Breast epithelium (tissue), 3 donors: ENCODE data around the gene ANKRD30B.
"Not testable (repeated sequence)": the region's sequence is repeated elsewhere in the genome, so short reads cannot be mapped to it uniquely, and the experiment has no call there.

ENCODE experiments used
- POLR2AphosphoS5 ChIP-seq, 3 donors: sonication (generic); formaldehyde crosslinking; IDR thresholded peaks; one replicate each; pipeline ENCODE4 v1.6.1; 2017; ENCODE audit warnings: antibody characterized with exemption in 3 of 3
- TF ChIP-seq, protein P1 (sequence below), 3 donors: fragments of 450-650 bp; IDR thresholded peaks; one replicate each; pipeline ENCODE4 v1.5.1; 2016 to 2017; ENCODE audit warnings: antibody characterized with exemption in 3 of 3, mild to moderate bottlenecking in 3 of 3, moderate library complexity in 3 of 3

DNA sequence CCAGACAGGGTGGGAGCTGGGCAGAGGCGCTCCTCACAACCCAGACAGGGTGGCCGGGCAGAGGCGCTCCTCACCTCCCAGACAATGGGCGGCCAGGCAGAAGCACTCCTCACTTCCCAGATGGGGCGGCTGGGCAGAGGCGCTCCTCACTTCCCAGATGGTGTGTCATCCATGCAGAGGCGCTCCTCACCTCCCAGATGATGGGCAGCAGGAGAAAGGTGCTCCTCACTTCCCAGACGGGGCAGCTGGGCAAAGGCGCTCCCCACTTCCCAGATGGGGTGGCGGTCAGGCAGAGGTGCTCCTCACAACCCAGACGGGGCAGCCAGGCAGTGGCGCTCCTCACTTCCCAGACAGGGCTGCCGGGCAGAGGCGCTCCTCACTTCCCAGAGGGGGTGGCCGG lies 112.0 kb downstream of the ANKRD30B start:
- TF ChIP-seq, protein P1, sequence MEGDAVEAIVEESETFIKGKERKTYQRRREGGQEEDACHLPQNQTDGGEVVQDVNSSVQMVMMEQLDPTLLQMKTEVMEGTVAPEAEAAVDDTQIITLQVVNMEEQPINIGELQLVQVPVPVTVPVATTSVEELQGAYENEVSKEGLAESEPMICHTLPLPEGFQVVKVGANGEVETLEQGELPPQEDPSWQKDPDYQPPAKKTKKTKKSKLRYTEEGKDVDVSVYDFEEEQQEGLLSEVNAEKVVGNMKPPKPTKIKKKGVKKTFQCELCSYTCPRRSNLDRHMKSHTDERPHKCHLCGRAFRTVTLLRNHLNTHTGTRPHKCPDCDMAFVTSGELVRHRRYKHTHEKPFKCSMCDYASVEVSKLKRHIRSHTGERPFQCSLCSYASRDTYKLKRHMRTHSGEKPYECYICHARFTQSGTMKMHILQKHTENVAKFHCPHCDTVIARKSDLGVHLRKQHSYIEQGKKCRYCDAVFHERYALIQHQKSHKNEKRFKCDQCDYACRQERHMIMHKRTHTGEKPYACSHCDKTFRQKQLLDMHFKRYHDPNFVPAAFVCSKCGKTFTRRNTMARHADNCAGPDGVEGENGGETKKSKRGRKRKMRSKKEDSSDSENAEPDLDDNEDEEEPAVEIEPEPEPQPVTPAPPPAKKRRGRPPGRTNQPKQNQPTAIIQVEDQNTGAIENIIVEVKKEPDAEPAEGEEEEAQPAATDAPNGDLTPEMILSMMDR (IDR thresholded peaks at IDR 0.05), result not testable (repeated sequence)
- TF ChIP-seq POLR2AphosphoS5 (IDR thresholded peaks at IDR 0.05), result not testable (repeated sequence)
